ENCODE results near the gene LANCL3. TPM values are rescaled to one million over a fixed set of nuclear protein-coding genes. Genes with fewer than 3 reads are reported as not detected.

LANCL3 gene
- total RNA-seq, 4 donors from 2014 or later: 0.80 to 6.6 (median 4.7) TPM

DNA sequence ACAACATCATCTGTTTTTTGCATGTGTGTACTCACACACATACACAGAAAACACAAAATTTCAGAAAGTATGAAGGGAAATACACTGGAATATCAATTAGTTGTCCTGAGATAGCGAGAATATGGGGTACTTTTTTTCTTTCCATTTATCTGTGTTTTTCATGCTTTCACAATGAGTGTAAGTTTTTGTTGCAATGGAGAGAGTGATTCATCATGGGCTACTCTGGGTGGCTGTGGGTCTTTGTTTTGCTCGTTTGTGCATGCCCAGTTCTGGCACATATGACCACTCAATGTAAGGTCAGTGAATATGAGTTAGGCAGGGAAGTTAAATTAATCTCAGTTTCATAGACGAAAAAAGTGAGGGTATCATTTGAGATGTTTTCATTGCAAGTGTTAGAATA is 141.0 kb downstream of the LANCL3 start:
- H3K36me3 ChIP-seq: no peaks in the 10 kb centered on the region
- no peaks in the 10 kb centered on the region for H3K9me3 ChIP-seq
- in situ Hi-C loops (cut with MboI; ENCODE audit: low pct_ligation_motif_present in 1 of 4, low pct_unique_long_range_greater_than_20kb in 1 of 4, low sequenced_read_pairs in 3 of 4) (no loop called here), intact Hi-C loops (cut with DNase I; ENCODE audit: low total_unique reads) (no loop called here)
- no peaks in the 10 kb centered on the region for H3K27me3 ChIP-seq
- no peak overlapping the region for H3K27ac ChIP-seq
- H3K4me3 ChIP-seq: no peak overlapping the region
- TF ChIP-seq POLR2AphosphoS5 (IDR thresholded peaks at IDR 0.05) (no peak), POLR2A (IDR thresholded peaks at IDR 0.05) (no peak), CTCF (IDR thresholded peaks at IDR 0.05) (no peak), EP300 (IDR thresholded peaks at IDR 0.05; ENCODE audit: low read depth) (no peak)
- no peaks in the 10 kb centered on the region for H3K4me1 ChIP-seq
- no peak for DNase-seq
- WGBS, 2 donors (ENCODE audit: low coverage in 1 of 2): 57 to 66% methylated on average over 2 to 3 of the region's 3 CpGs

- WGBS, 2 donors (ENCODE audit: low coverage in 1 of 2): 63 to 100% methylated on average over 1 to 2 of the region's 2 CpGs
- Histone ChIP-seq H3K9me3 (no peaks in the 10 kb centered on the region), H3K27ac (no peak overlapping the region), H3K4me3 (no peak overlapping the region), H3K27me3 (no peaks in the 10 kb centered on the region), H3K4me1 (no peaks in the 10 kb centered on the region), H3K36me3 (no peaks in the 10 kb centered on the region)
- intact Hi-C loops (cut with DNase I; ENCODE audit: low total_unique reads): no loop called here
- in situ Hi-C loops (cut with MboI; ENCODE audit: low pct_ligation_motif_present in 1 of 4, low pct_unique_long_range_greater_than_20kb in 1 of 4, low sequenced_read_pairs in 3 of 4): no loop called here
- DNase-seq: no peak
- no peak for TF ChIP-seq EP300 (IDR thresholded peaks at IDR 0.05; ENCODE audit: low read depth)
- no peak for TF ChIP-seq POLR2AphosphoS5 (IDR thresholded peaks at IDR 0.05)
- TF ChIP-seq POLR2A (IDR thresholded peaks at IDR 0.05): no peak
- no peak for TF ChIP-seq CTCF (IDR thresholded peaks at IDR 0.05)
These were observed 143.0 kb downstream of the LANCL3 start for GRCh38 chrX:37714479-37714878.

DNA sequence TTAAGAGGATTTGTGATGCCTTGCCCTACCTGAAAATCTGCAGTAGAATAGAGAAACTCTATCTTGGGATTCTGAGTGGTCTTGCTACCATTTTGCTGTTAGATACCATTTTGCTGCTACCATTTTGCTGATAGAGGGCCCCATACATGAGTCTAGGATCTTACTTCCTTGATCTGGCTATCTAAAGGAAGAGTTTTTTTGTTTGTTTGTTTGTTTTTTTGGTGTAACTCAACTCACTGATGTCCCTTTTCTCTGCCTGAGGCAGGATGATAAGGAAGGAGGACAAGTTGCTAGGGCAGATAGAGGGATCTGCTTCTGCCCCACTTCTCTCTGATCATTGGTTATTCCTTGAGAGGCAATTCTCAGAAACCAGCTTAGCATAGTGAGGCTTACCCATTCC is 145.1 kb downstream of the LANCL3 start:
- no peaks in the 10 kb centered on the region for H3K9me3 ChIP-seq
- no peaks in the 10 kb centered on the region for H3K27me3 ChIP-seq
- H3K36me3 ChIP-seq: no peaks in the 10 kb centered on the region
- TF ChIP-seq POLR2A (IDR thresholded peaks at IDR 0.05): no peak
- TF ChIP-seq POLR2AphosphoS5 (IDR thresholded peaks at IDR 0.05): no peak
- TF ChIP-seq EP300 (IDR thresholded peaks at IDR 0.05; ENCODE audit: low read depth): no peak
- TF ChIP-seq CTCF (IDR thresholded peaks at IDR 0.05): no peak
- intact Hi-C loops (cut with DNase I; ENCODE audit: low total_unique reads) (loop anchor here (5.0 kb wide), 1 partner anchor 261 kb away; no protein-coding TSS in a partner anchor), in situ Hi-C loops (cut with MboI; ENCODE audit: low pct_ligation_motif_present in 1 of 4, low pct_unique_long_range_greater_than_20kb in 1 of 4, low sequenced_read_pairs in 3 of 4) (no loop called here)
- DNase-seq: no peak
- H3K27ac ChIP-seq: no peak overlapping the region
- no peak overlapping the region for H3K4me3 ChIP-seq
- H3K4me1 ChIP-seq: no peaks in the 10 kb centered on the region

GRCh38 chrX:37717708-37718107 is 146.2 kb downstream of the LANCL3 start:
- intact Hi-C loops (cut with DNase I; ENCODE audit: low total_unique reads): loop anchor here (5.0 kb wide), 1 partner anchor 260 kb away; no protein-coding TSS in a partner anchor
- Histone ChIP-seq H3K27ac (no peak overlapping the region), H3K9me3 (no peaks in the 10 kb centered on the region), H3K4me1 (no peaks in the 10 kb centered on the region), H3K4me3 (no peak overlapping the region), H3K36me3 (no peaks in the 10 kb centered on the region), H3K27me3 (no peaks in the 10 kb centered on the region)
- in situ Hi-C loops (cut with MboI; ENCODE audit: low pct_ligation_motif_present in 1 of 4, low pct_unique_long_range_greater_than_20kb in 1 of 4, low sequenced_read_pairs in 3 of 4): no loop called here
- TF ChIP-seq POLR2AphosphoS5 (IDR thresholded peaks at IDR 0.05): no peak
- TF ChIP-seq CTCF (IDR thresholded peaks at IDR 0.05): no peak
- no peak for TF ChIP-seq EP300 (IDR thresholded peaks at IDR 0.05; ENCODE audit: low read depth)
- no peak for TF ChIP-seq POLR2A (IDR thresholded peaks at IDR 0.05)
- DNase-seq: no peak
- 55 to 80% methylated on average over 1 of the region's 1 CpG for WGBS, 2 donors (ENCODE audit: low coverage in 1 of 2)
